NCI-H128 (cell line): ENCODE data around the gene CACNA1G.

Experiments
- DNase-seq: peaks from one replicate; lab custom pipeline; 2025; ENCODE audit not compliant: unreplicated experiment; lab: John Stamatoyannopoulos, UW

The CACNA1G gene

GRCh38 chr17:50629902-50630301, 69.4 kb downstream of the CACNA1G start:
- no peak for DNase-seq

GRCh38 chr17:50630524-50631194, 70.1 kb downstream of the CACNA1G start:
- no peak for DNase-seq

- no peak for DNase-seq
Observed at GRCh38 chr17:50631195-50631907, 70.8 kb downstream of the CACNA1G start.

GRCh38 chr17:50631908-50632571, 71.5 kb downstream of the CACNA1G start:
- no peak for DNase-seq

GRCh38 chr17:50632637-50633036, 72.1 kb downstream of the CACNA1G start:
- DNase-seq = no peak

GRCh38 chr17:50633683-50634082, 73.2 kb downstream of the CACNA1G start:
- DNase-seq = no peak

- no peak for DNase-seq
Observed at GRCh38 chr17:50634224-50634914, 73.9 kb downstream of the CACNA1G start, which contains the start of gene ABCC3. TSS of gene ABCC3 (plus strand) at chr17:50634881. CDS start at chr17:50634937, 56 bp downstream.

GRCh38 chr17:50634915-50635731, 74.6 kb downstream of the CACNA1G start:
- no peak for DNase-seq

- DNase-seq = no peak
Observed at GRCh38 chr17:50635732-50635981, 75.1 kb downstream of the CACNA1G start.

GRCh38 chr17:50635982-50636803, 75.7 kb downstream of the CACNA1G start:
- DNase-seq = no peak

GRCh38 chr17:50636804-50637195, 76.3 kb downstream of the CACNA1G start:
- DNase-seq = no peak

GRCh38 chr17:50637829-50638605, 77.5 kb downstream of the CACNA1G start:
- no peak for DNase-seq

- DNase-seq = no peak
Observed at GRCh38 chr17:50638606-50638965, 78.1 kb downstream of the CACNA1G start.

GRCh38 chr17:50638966-50639713, 78.6 kb downstream of the CACNA1G start:
- DNase-seq = no peak

- DNase-seq = no peak
Observed at GRCh38 chr17:50640686-50641351, 80.3 kb downstream of the CACNA1G start.

- no peak for DNase-seq
Observed at GRCh38 chr17:50641357-50641756, 80.8 kb downstream of the CACNA1G start.

- DNase-seq = no peak
Observed at GRCh38 chr17:50642071-50642721, 81.7 kb downstream of the CACNA1G start.
